K562 (cell line): ENCODE results near the gene PRDM8. TPM values are rescaled to one million over a fixed set of nuclear protein-coding genes. Genes with fewer than 3 reads are reported as not detected.
A peak's percentile ranks its signal among the peaks of the same experiment; 100 is the strongest.

ENCODE experiments used
- ATAC-seq: fragments of 200-7000 bp; cut with Tn5 transposase; 3 replicates; pipeline ENCODE4 v1.9.1; 2020; ENCODE audit warnings: moderate library complexity
- BruUV-seq: library from RNA; stranded (reverse); fragments of 400-500 nt; replicated peaks from 2 replicates; lab custom pipeline; 2021; lab: Mats Ljungman, UMichigan
- CTCF ChIA-PET: fragments of 300-600 bp; formaldehyde crosslinking; extraction: SDS; loops from one replicate; lab custom pipeline; 2021; ENCODE audit warnings: low intra/inter-chr PET ratio; lab: Yijun Ruan, JAX
- POLR2A ChIA-PET: fragments of 300-600, 350-650 bp; sonication (Branson Sonifier 250); formaldehyde crosslinking; extraction: SDS; loops from one replicate; lab custom pipeline; 2021; ENCODE audit warnings: antibody characterized with exemption, inconsistent platforms; lab: Yijun Ruan, JAX
- DNase-seq, 4 experiments: peaks; one replicate each; pipeline versions ENCODE4 v3.0.0 to v3.0.0-alpha.2; 2011 to 2018; ENCODE audit warnings: low spot score in 3 of 4, mixed read lengths in 3 of 4; ENCODE audit errors: extremely low read depth in 1 of 4
- FAIRE-seq: peaks from 2 replicates; lab custom pipeline; 2011; peaks lifted over from hg19 to GRCh38; lab: Jason Lieb, UNC
- H2AFZ ChIP-seq: 2 replicates; pipeline ENCODE4 v1.6.0; 2011; ENCODE audit warnings: low read depth, low read length, control low read depth, inconsistent platforms
- H3K27ac ChIP-seq: fragments of 200-600 bp; 3 replicates; pipeline ENCODE4 v1.8.0; 2011; ENCODE audit warnings: low read depth, mild to moderate bottlenecking, control low read depth, inconsistent platforms, low read length, moderate library complexity, mixed read lengths; ENCODE audit errors: extremely low read depth
- H3K27me3 ChIP-seq, 2 experiments: fragments of 300-600 bp in 1 of 2; 2 replicates in 1 of 2; 3 replicates in 1 of 2; pipeline versions ENCODE4 v1.6.0 to v1.8.0; 2011; ENCODE audit warnings: inconsistent platforms in 2 of 2, low read length in 2 of 2, mild to moderate bottlenecking in 1 of 2, mixed read lengths in 1 of 2, moderate library complexity in 1 of 2; ENCODE audit not compliant: control insufficient read depth in 2 of 2, insufficient read depth in 2 of 2
- H3K36me3 ChIP-seq: fragments of 300-600 bp; 3 replicates; pipeline ENCODE4 v1.8.0; 2011; ENCODE audit warnings: mild to moderate bottlenecking, low read length, inconsistent platforms; ENCODE audit not compliant: control insufficient read depth, insufficient read depth
- H3K4me1 ChIP-seq, 2 experiments: fragments of 200-600 bp in 1 of 2; replicated peaks in 1 of 2; 2 replicates in 1 of 2; 3 replicates in 1 of 2; pipeline versions ENCODE4 v1.5.1 to v1.8.0; 2011; ENCODE audit warnings: inconsistent platforms in 2 of 2, low read length in 2 of 2, mild to moderate bottlenecking in 1 of 2, mixed read lengths in 1 of 2, moderate library complexity in 1 of 2; ENCODE audit not compliant: control insufficient read depth in 2 of 2, insufficient read depth in 2 of 2
- H3K4me2 ChIP-seq: 2 replicates; pipeline ENCODE4 v1.6.1; 2011; ENCODE audit warnings: low read length, control low read depth, inconsistent platforms, mixed read lengths; ENCODE audit not compliant: insufficient read depth
- H3K4me3 ChIP-seq: fragments of 200-600 bp; sonication (generic), shearing (Covaris generic); 2 replicates; pipeline ENCODE4 v1.5.1; 2016; ENCODE audit warnings: control low read depth, inconsistent platforms
- H3K79me2 ChIP-seq: fragments of 200-600 bp; 3 replicates; pipeline ENCODE4 v1.8.0; 2011; ENCODE audit warnings: low read length, inconsistent platforms; ENCODE audit not compliant: control insufficient read depth, insufficient read depth
- H3K9ac ChIP-seq, 2 experiments: 2 replicates each; pipeline versions ENCODE4 v1.6.0 to v1.6.1; 2011; ENCODE audit warnings: low read depth in 2 of 2, low read length in 2 of 2, control low read depth in 1 of 2, inconsistent platforms in 1 of 2, mild to moderate bottlenecking in 1 of 2, mixed read lengths in 1 of 2; ENCODE audit not compliant: insufficient read depth in 1 of 2
- H3K9me1 ChIP-seq: one replicate; pipeline ENCODE4 v1.6.0; 2011; ENCODE audit warnings: inconsistent platforms, mild to moderate bottlenecking, low read length, moderate library complexity; ENCODE audit not compliant: control insufficient read depth, insufficient read depth
- H3K9me3 ChIP-seq: replicated peaks from 2 replicates; pipeline ENCODE4 v1.5.1; 2011; ENCODE audit warnings: low read depth, low read length, inconsistent platforms; ENCODE audit not compliant: control insufficient read depth, insufficient read depth
- H4K20me1 ChIP-seq: replicated peaks from 2 replicates; pipeline ENCODE4 v1.6.1; 2011; ENCODE audit warnings: low read length, inconsistent platforms, mixed read lengths; ENCODE audit not compliant: control insufficient read depth, insufficient read depth
- CHD2 ChIP-seq: IDR thresholded peaks from 2 replicates; pipeline ENCODE4 v1.6.1; 2011; ENCODE audit warnings: low read depth, low read length
- FIP1L1 ChIP-seq: fragments of 200-400 bp; formaldehyde crosslinking; IDR thresholded peaks from 2 replicates; pipeline ENCODE4 v1.6.1; 2018; ENCODE audit warnings: mild to moderate bottlenecking, low read depth, low read length; ENCODE audit not compliant: poor library complexity, severe bottlenecking
- GABPB2 ChIP-seq: fragments of 250-450 bp; sonication (Bioruptor Pico); conservative IDR thresholded peaks from 2 replicates; pipeline ENCODE4 v1.5.1; 2021; ENCODE audit warnings: mild to moderate bottlenecking
- RNF2 ChIP-seq: sonication (generic); IDR thresholded peaks from 2 replicates; pipeline ENCODE4 v1.6.1; 2016
- SAFB2 ChIP-seq: fragments of 200-400 bp; formaldehyde crosslinking; IDR thresholded peaks from 2 replicates; pipeline ENCODE4 v1.6.1; 2018; ENCODE audit warnings: borderline replicate concordance, low read length, low read depth, moderate library complexity; ENCODE audit not compliant: severe bottlenecking
- ZNF347 ChIP-seq: fragments of 450-650 bp; formaldehyde crosslinking; IDR thresholded peaks from 2 replicates; pipeline ENCODE4 v1.4.0; 2020; ENCODE audit warnings: low read depth, mild to moderate bottlenecking, moderate library complexity
- ZSCAN29 ChIP-seq: fragments of 450-650 bp; IDR thresholded peaks from 2 replicates; pipeline ENCODE4 v1.6.1; 2017
- WGBS: fragments of 100-300 bp; shearing (Covaris generic); methylation state at CpG from one replicate; pipeline ENCODE4 v1.1.6; 2016; ENCODE audit warnings: low coverage, mixed read lengths; ENCODE audit not compliant: insufficient coverage; ENCODE audit errors: missing lambda C conversion rate; 5-methylcytosine and 5-hydroxymethylcytosine counted together
- in situ Hi-C: fragments of 300-500 bp; cut with MboI; formaldehyde crosslinking; loops from 4 replicates; pipeline ENCODE4 v1.15.0; 2018; ENCODE audit warnings: inconsistent platforms, mixed read lengths
- intact Hi-C: fragments of 100-400 bp; cut with micrococcal nuclease; formaldehyde crosslinking; loops from 2 replicates; pipeline ENCODE4 v1.14.2; 2022
- polyA plus RNA-seq, 8 experiments: library from polyadenylated mRNA; depleted of rRNA in 4 of 8; stranded (reverse) in 5 of 8; unstranded in 3 of 8; fragments of >200 nt; fragmentation: Nextera tagmentation in 2 of 8; fragmentation: Illumina TruSeq in 1 of 8; extraction: Ambion mirVana in 2 of 8; extraction: Trizol in 1 of 8; gene quantifications; 2 replicates each; pipeline versions ENCODE4 v1.2.1 to v1.2.3, GENCODE V29; 2011 to 2014; ENCODE audit warnings: inconsistent platforms in 1 of 8, missing spikeins in 1 of 8
- total RNA-seq, 7 experiments: library from RNA; depleted of rRNA in 6 of 7; stranded (reverse); fragments of >200 nt in 6 of 7; fragmentation: Illumina TruSeq in 2 of 7; extraction: Trizol in 2 of 7; gene quantifications; 2 replicates each; pipeline versions ENCODE4 v1.2.1 to v1.2.3, GENCODE V29; 2011 to 2021; ENCODE audit warnings: low replicate concordance in 1 of 7
- TF ChIP-seq, protein P1 (sequence below): fragments of 250-450 bp; sonication (Bioruptor Pico); IDR thresholded peaks from 2 replicates; pipeline ENCODE4 v1.5.0; 2021; ENCODE audit warnings: mild to moderate bottlenecking, borderline replicate concordance
- TF ChIP-seq, protein P2 (sequence below), 2 experiments: IDR thresholded peaks; 2 replicates each; pipeline ENCODE4 v1.6.1; 2011; ENCODE audit warnings: borderline replicate concordance in 1 of 2, control low read depth in 1 of 2, low read depth in 1 of 2, low read length in 1 of 2, mild to moderate bottlenecking in 1 of 2, mixed read lengths in 1 of 2, moderate library complexity in 1 of 2; ENCODE audit not compliant: insufficient read depth in 1 of 2, insufficient read length in 1 of 2, poor library complexity in 1 of 2, severe bottlenecking in 1 of 2; ENCODE audit errors: extremely low read depth in 1 of 2

PRDM8 gene
- total and polyA plus RNA-seq, 9 of the 15 experiments (the other 6 are each of a cell fraction or from before 2014, with no cell fraction given) = 0.40 TPM; not detected in 8

GRCh38 chr4:80208610-80209339, 11.5 kb downstream of the PRDM8 start:
- Histone ChIP-seq H3K9ac (no peak overlapping the region), H3K4me1 (peaks cover 6 to 15% of the 10 kb centered on the region in 2 experiments), H3K4me3 (no peak overlapping the region), H3K9me3 (peaks cover 8% of the 10 kb centered on the region), H3K79me2 (no peaks in the 10 kb centered on the region), H2AFZ (peak overlapping the region; percentile 28; the same call in 1 of the 2 replicates), H4K20me1 (no peaks in the 10 kb centered on the region), H3K9me1 (no peaks in the 10 kb centered on the region), H3K27ac (no peak overlapping the region), H3K4me2 (no peak overlapping the region), H3K27me3 (no peaks in the 10 kb centered on the region; a peak in 1 of 5 replicates), H3K36me3 (no peaks in the 10 kb centered on the region)
- no peak for TF ChIP-seq CHD2
- TF ChIP-seq GABPB2 = no peak
- TF ChIP-seq ZNF347 (CRISPR knock-in tag) = no peak
- WGBS = 61% methylated on average over 4 of the region's 4 CpGs
- intact Hi-C loops = no loop called here
- no peak for ATAC-seq
- CTCF ChIA-PET = no interaction called here
- BruUV-seq = no TSS peak
- no peak for DNase-seq
- in situ Hi-C loops = no loop called here
- FAIRE-seq = no peak
- POLR2A ChIA-PET = interaction anchor here (0.7 kb wide), 1 partner anchor 13 kb away, joined by 5 read pairs; no protein-coding TSS in a partner anchor

- Histone ChIP-seq H3K36me3 (no peaks in the 10 kb centered on the region), H2AFZ (no peak overlapping the region), H3K4me3 (no peak overlapping the region), H3K79me2 (no peaks in the 10 kb centered on the region), H3K4me2 (no peak overlapping the region), H3K4me1 (peaks cover 6 to 15% of the 10 kb centered on the region in 2 experiments), H3K9me3 (peaks cover 8% of the 10 kb centered on the region), H3K9ac (no peak overlapping the region), H3K27ac (no peak overlapping the region), H3K27me3 (no peaks in the 10 kb centered on the region; a peak in 1 of 5 replicates), H3K9me1 (no peaks in the 10 kb centered on the region), H4K20me1 (no peaks in the 10 kb centered on the region)
- no peak for DNase-seq
- ChIA-PET CTCF (no interaction called here), POLR2A (no interaction called here)
- in situ Hi-C loops (no loop called here), intact Hi-C loops (no loop called here)
- 50% methylated on average over 2 of the region's 2 CpGs for WGBS
- FAIRE-seq = no peak
- no peak for ATAC-seq
- no TSS peak for BruUV-seq
- TF ChIP-seq, protein P1, sequence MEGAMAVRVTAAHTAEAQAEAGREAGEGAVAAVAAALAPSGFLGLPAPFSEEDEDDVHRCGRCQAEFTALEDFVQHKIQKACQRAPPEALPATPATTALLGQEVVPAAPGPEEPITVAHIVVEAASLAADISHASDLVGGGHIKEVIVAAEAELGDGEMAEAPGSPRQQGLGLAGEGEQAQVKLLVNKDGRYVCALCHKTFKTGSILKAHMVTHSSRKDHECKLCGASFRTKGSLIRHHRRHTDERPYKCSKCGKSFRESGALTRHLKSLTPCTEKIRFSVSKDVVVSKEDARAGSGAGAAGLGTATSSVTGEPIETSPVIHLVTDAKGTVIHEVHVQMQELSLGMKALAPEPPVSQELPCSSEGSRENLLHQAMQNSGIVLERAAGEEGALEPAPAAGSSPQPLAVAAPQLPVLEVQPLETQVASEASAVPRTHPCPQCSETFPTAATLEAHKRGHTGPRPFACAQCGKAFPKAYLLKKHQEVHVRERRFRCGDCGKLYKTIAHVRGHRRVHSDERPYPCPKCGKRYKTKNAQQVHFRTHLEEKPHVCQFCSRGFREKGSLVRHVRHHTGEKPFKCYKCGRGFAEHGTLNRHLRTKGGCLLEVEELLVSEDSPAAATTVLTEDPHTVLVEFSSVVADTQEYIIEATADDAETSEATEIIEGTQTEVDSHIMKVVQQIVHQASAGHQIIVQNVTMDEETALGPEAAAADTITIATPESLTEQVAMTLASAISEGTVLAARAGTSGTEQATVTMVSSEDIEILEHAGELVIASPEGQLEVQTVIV (CRISPR knock-in tag) = no peak
- no peak for TF ChIP-seq SAFB2
- TF ChIP-seq ZSCAN29 = no peak
- TF ChIP-seq FIP1L1 = no peak
- TF ChIP-seq, protein P2, sequence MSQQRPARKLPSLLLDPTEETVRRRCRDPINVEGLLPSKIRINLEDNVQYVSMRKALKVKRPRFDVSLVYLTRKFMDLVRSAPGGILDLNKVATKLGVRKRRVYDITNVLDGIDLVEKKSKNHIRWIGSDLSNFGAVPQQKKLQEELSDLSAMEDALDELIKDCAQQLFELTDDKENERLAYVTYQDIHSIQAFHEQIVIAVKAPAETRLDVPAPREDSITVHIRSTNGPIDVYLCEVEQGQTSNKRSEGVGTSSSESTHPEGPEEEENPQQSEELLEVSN (IDR thresholded peaks at IDR 0.05; ENCODE audit: borderline replicate concordance in 1 of 2, extremely low read depth in 1 of 2, insufficient read depth in 1 of 2, insufficient read length in 1 of 2, low read depth in 1 of 2, low read length in 1 of 2, poor library complexity in 1 of 2, severe bottlenecking in 1 of 2) = no peak
- TF ChIP-seq RNF2 = no peak
These were observed 12.0 kb downstream of the PRDM8 start for GRCh38 chr4:80209340-80209701.
